ENCODE measurements around the gene PRKN.

The PRKN gene

DNA sequence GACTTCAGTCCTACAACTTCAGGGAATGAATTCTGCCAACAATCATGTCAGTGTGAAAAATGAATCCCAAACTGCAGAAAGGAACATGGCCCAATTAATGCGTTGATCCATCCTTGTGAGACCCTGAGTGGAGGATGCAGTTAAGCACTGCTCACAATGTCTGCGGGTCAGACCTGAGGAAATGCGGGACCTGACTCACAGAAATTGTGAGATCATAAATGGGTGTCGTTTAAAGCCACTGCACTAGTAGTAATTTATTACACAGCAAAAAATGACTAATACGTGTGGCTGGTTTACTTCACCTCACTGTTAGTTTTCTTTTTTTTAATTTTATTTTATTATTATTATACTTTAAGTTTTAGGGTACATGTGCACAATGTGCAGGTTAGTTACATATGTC lies 505.0 kb downstream of the PRKN start:
- DNase-seq = no peak

DNA sequence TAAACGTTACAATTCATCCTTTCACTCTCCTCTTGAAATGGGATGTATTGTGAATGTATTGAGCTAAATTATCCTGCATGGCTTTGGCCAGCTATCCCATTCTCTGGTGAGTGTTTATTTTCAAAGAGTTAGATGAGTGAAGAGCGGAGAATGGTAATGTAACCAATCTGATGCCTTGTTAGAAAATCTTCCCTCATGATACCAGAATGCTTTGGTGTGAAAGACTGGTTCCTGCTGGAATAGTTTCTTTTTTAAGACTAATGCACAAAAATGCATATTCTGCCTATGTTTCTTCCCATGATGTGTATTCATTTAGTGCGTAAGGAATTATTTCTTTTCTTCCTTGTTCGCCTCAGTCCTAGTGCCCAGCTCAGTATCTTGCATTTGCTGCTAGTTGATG lies 506.7 kb downstream of the PRKN start:
- no peak for DNase-seq

DNA sequence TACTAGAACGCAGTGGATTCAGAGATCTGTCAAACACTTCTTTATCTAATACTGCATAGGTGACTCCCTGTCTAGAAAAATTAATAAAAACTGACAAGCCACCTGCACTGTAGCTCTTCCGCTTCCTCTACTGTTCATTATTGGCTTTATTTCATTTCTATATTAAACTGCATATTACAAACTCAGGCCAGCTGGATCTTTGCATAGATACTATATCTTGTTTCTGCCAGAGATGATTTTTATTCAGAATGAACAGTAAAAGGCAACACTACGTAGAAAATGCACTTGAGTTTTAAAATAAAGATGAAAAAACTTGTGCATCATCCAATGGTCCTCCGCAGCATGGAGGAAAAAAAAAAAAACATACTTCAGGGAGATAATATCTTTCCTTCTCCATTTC lies 508.3 kb downstream of the PRKN start:
- no peak for DNase-seq

DNA sequence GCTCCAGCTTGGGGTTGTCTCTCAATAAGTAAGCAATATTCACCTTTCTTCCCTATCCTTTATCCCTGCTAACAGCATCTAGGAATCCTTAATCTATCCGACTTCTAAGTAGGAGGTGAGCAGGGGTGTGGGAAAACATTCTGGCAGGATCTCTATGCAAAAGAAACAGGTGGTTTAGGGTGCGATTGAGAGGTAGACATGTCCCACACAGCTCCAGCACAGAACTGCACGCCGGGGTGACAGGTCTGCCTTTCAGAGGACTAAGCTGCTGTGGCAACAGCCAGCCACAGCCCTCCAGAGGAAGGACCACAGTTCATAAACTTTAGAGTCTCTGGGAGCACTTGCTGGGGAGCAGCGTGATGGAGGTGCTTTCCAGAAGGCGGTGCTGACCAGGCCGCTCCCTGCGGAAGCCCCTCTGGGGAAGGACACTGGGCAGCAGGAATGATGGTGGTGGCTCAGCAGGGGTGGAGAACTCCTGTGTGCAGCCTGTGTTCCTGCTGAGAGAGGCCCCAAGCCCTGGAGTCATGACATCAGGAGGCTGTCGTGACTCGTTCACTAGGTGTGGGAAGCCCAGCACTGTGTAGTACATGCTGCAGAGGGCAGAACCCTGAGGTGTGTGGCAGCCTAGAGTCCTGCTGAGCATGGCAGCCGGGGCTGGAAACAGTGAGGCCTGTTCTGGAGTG lies 509.6 kb downstream of the PRKN start:
- no peak for DNase-seq

DNA sequence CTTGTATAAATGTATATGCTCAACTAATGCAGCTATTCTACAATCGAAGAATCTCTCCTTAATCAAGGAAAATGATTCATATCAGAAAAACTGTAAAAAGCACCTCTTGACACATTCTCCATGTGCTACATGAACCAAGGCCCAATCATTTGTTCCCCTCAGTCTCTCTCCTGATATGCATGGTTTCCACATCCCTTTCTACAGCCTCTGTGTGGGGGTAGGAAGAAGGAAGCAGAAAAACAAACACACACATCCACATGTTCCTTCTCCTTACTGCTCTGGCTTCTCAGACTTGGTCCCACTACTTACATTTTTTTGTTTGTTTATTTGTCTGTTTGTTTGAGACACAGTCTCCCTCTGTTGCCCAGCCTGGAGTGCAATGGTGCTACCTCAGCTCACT lies 510.5 kb downstream of the PRKN start:
- DNase-seq = no peak

DNA sequence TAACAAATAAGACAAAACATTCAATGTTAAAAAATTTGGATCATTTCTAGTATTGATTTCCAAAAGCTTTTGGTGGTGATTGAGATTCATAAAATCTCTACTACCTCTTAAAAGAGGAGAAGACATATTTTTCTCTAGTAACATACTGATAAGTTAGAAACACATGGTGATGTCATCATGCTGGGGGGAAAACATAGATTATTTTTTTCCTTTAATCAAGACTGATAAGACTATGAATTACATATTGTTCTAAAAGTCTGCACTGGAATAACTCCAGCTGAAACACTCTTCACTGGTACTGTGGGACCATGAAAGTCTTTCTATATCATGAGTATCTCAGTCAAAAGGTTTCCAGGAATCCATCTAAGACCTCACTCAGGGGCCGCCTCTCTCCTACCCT lies 515.8 kb downstream of the PRKN start:
- DNase-seq = no peak

DNA sequence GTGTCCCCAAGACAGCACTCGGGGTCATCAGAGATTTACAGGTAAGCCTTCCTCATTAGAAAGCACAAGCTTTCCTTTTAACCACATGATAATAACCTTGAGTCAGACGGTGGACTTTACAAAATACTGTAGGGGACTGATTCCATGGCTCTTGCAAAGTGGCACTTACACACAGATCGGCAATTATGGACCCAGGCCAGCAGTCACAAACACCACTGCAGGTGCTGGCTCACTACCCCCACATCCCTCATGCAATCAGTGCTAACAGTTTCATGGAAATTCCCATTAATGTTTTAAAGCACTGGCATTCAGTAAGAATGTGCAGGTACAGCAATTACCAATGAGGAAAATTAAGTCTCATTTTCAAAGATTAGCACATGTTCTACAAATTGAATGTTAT lies 516.5 kb downstream of the PRKN start:
- DNase-seq = no peak

DNA sequence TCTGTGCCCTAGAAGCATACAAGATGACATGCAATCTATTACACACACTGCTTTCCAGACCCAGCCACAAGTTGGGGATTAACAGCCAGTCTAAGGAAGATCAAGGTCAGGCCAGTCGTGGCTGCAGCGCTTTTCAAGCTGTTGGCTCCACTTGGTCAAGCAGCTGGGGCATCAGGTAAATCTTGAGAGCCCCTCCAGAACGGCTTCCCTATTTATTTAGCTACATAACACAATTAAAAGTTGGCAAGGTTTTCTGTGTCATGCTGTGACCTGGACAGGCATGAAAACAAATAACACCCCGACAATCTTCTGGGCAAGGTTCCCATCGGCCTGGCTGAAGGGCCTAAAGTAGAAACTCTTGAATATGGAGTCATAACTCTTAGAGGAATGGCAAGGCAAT lies 524.3 kb downstream of the PRKN start:
- DNase-seq = no peak

DNA sequence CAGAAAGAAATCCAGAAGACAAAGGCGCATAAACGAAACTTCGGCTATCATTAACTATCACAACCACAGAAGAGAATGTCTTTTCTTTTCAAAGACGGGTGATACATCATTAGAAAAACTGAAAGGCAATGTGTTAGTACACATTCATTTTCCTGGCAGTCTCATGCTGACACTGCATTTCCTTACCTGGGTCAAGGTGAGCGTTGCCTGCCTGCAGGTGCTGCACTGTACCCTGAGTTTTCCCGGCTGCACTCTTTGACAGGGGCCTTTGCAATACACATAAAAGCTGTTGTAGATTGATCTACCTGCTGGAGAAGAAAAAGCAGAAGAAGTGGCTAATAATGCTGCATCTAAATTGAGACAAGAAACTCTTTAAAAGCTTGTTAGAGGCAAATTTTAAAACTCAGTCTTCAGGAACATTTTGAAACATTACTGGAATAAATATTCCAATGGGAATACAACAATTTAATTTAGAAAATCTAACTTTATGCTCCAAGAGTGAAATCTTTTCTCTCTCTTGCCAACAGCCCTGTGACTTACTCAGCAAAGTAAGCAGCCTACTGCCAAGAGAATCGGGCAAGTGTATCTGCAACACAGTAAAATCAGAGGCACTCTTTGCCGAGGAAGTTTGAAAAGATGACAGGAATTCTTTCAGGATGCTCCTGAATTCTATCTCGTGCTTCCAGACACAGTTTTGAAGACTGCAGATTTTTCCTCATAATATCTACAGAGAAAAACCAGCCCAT lies 526.4 kb downstream of the PRKN start:
- no peak for DNase-seq

DNA sequence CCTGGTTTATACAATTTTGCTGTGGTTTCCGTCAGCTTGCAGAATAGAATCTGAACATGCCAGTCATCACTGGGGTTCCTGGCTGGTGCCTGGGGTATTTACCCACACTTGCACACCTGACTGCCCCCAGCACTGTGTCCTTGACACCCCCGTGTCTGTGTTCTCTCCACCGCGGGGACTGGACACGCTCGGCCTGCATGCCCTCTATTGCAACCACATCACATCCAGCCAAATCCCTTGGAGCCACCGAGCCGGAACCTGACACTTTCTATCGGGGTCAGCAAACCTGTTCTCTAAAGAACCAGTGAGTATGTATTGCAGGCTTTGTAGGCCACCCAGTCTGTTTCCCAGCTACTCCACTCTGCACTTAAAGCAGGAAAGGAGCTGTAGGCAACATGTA lies 527.5 kb downstream of the PRKN start:
- DNase-seq = no peak

DNA sequence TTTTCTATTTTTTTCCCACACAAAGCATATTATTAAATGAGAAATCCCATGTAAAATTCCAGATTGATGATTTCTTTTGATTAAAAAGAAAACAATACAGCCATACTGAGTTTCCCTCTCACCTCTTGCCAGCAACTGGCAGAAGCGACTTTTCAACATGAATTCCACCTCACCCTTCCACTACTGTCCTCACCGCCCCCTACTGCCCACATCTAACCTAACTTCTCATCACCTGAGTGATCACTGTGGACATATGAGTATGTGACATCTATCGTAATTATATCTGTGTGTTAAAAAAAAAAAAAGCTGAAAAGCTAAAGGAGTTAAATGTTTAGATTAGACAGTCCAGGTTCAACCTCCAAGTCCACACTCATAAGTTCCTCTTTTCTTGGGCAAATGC lies 528.6 kb downstream of the PRKN start:
- no peak for DNase-seq

DNA sequence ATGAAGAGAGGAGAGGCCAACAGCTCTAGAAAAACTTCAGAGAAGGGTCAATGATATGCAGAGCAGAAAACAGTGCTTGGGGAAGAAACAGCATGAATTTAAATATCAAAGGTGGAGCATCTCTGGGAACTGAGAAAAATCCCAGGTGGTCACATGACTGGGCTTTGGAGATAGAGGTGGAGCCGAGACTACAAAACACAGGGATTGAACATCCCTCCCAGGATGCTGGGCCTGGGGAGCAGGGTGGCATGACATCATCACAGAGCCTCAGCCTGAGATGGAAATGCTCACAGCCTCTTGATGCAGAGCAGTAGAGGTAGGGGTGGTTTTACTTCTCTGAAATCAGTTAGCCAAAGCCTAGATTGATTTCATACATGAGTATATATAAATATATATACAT lies 529.5 kb downstream of the PRKN start:
- DNase-seq = no peak

DNA sequence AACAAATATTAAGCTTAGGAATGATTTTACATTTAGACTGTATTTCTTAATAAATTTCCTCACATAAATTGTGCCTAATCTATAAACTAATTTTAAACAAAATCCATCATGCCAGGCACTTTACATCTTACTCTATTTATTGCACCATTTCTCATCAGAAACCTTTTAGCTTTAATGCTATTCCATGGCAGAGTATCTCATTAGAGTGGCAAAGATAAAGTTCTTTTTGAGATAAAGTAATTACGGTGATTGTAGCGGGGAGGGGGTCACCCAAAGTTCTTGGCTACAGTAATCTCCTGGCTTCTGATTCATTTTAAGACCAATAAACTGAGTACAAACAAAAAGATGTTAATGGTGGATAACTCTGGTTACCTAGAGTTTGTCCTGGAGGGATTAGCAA lies 532.1 kb downstream of the PRKN start:
- no peak for DNase-seq

DNA sequence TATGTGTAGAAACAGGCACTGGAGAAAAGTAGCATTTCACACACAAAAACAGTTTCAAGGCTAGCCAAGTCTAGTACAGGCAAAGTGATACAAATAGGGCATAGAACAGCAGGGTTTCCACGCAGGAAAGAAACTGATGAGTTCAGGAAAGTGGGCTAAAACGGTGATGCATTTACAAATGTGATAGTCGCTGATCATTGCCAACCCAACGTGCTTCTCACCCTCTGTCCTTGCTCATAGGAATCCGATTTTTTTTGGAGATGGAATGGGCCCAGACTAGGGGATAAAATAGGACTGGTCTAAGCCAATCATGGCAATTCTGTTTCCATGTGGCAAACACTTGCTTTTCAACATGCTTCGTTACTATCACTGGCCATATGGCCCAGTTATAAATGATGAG lies 536.6 kb downstream of the PRKN start:
- DNase-seq = no peak

DNA sequence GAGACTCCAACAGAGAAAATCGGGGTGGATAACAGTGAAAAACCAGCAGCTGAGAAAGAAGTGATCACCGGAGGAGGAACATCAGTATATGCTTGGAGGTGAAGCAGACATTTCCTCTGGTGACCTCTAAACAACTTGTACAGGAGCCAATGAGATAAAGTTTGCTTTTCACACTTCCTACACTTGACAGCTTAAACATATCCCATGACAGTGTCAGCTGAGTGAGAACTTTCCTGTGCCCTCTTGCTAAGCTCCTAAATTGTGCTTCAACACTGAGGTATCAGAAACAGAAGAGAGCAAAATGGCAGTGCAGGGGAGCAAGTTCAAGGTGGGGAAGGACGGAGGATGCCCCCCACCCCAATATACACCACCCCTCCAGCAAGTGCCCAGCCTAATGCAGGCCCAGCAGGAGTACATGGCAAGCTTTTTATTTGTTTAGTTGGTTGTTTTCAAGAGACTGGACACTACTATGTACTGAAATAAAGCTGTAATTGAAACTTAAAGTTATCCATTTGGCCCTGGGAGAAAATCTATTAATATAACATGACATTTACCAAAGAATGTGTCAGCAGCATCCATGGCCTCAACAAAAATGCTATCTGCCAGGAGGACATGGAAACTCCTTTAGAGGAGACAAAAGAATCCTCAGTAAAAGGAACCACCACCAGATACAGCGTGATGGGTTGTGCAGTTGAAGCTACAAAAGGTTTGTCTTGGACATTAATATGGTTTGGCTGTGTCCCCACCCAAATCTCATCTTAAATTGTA lies 540.2 kb downstream of the PRKN start:
- no peak for DNase-seq

DNA sequence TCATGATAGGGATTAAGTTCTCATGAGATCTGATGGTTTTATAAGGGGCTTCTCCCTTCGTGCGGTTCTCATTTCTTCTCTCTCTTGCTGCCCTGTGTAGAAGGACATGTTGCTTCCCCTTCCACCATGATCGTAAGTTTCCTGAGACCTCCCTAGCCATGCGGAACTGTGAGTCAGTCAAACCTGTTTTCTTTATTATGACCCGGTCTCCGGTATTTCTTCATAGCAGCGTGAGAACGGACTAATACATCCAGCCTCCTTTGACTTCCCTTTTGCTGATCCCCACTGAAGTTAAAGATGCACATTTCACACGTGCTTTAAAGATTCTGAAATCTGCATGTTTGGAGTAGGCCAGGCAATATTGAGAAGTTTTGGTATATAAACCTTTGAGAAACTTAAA lies 543.1 kb downstream of the PRKN start:
- DNase-seq = no peak

DNA sequence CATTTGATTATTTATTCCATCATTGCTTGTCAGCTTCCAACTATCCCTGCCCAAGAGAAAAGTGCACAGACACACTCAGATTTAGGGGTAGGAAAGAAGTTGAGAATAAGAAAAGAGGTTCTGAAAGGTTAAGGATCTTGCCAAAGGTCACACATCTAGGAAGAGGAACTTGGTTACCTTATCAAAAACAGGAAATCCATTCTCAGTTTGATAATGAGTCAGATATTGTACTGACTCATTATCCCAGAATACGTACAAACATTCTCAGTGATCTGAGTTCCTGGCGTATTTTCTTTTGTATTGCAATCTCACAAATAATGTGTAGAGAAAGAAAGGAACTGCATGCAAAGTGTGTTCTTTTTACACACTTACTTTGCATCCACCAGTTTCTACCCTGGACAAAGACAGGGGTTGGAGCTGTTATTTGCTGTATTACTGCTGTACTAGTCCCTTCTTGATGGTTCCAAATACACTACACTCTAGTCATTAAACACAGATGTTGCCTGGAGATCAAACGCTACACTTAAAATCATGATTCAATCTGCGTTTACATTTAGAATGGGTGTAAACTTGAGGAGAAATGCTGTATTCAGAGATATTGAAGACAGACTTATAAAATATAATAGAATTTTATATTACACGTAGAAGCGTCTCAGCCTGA lies 545.7 kb downstream of the PRKN start:
- DNase-seq = no peak

DNA sequence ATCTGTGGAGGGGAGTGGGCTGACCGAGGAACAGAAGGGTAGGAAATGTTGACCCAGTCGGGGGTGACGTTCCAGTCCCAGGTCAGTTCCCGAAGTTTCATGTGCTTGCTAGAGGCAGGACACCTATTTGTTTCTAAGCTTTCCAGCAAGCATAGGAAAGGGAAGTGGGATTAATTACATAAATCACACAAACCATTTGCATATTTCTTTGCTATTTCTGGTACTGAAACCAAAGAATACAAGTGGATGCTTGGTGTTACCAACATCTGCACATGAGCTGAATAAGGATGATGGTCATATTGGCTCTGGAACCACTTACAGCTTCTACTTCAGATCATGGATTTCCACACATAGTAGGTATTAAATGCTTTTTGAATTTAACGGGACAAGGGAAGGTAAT lies 546.5 kb downstream of the PRKN start:
- DNase-seq = no peak

DNA sequence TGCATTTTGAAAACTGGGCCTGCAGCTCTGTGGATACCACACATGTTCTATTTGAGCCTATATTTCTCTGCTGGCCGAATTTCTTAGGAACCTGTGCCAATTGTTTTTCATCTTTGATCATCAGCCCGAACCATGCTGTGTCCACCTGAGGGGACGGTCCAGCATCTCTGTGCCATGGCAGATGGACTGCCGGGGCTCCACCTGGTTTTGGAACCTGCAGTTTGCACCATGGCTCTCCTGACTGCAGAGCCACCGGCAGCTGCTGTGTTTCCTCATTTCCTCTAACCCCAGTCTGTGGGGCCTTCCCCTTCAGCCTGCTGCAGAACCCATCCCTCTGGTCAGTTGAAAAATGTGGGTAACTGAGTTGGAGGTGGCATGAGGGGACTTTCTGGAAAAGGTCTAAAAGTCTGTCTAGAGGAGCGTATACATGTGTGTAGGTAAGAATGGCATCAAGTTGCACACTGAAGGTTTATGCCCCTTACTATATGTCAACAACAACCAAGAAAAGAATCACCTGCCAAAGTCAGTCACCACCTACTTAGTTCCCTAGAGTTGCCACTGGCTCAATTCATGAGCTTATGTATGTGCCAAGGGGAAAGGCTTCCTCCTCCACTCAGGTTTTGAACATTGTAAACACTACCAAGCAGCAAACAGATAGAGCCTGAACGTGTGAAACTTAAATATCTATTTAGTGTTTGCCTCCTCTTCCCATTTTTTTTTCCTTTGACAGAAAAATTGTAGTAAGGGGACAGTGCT lies 548.2 kb downstream of the PRKN start:
- DNase-seq = no peak

DNA sequence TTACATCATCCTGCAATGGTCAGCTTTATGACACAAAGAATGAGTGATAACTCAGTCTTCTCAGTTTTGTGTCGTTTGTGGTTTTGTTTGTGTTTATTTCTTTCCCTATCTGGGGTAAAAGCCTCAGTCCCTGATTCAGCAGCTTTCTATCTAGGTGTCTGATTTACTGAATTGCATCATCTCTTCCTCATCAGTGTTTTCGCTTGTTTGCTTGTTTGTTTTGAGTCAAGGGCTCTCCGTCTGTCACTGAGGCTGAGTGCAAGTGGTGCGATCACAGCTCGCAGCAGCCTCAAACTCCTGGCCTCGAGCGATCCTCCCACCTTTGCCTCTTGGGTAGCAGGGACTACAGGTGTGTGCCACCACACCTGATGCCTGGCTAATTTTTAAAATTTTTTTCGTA lies 548.9 kb downstream of the PRKN start:
- DNase-seq = no peak

DNA sequence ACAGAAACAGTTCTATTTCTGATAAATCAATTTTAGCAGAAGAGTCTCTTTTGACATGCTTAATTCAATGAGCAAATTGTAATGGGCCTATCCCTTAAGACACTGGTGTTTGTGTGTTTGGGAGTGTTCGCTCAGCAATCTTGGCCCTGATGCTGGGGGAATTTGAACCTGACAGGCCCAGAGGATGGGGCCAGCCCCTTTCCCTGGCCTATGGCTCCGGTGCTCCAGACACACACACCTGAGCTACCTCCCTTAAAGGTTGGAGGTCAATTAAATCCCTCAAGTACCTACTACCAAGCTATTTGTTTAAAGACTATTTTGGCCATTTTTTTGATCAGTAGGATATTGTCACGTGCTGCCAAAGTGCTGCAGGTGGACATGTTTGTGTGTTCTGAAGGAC lies 549.3 kb downstream of the PRKN start:
- DNase-seq = no peak

DNA sequence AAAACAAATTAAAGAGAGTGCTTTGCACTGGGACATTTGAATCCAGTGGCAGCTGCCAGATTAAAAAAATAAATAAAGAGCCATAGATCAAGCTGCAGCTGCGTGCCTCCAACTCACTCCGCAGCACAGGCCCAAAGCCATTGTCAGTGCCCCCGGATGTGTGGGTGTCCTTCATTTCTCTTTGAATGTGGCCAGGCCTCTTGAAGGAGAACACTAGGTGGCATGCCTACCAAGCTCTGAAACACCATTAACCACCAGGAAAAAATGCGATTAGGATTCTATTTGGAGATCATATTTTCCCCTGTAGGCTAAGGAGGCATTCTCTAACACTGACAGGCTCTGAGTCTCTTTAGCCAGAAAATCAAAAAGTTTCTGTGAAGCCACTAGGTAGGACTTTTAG lies 549.8 kb downstream of the PRKN start:
- no peak for DNase-seq

DNA sequence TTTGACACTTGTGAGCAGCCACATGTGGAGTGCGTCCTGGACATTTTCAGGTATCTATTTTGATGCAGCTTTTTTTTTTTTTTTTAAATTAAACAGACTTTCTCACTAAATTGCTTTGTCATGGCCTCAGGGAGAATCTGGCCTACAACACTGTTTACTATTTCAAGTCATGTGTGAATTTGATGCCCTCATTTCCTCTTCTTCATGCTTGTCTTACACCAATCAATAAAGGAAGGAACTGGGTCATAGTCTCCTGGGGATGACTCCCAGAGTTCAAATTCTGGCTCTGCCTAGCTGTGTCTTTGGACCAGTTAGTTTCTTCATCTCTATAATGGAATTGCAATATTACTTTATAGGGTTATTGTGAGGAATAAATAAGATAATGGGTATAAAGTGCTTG lies 554.1 kb downstream of the PRKN start:
- no peak for DNase-seq
